Large intestine (tissue), 3 donors: ENCODE results near the gene DHRS12. TPM values are rescaled to one million over a fixed set of nuclear protein-coding genes. Genes with fewer than 3 reads are reported as not detected.
A peak's percentile ranks its signal among the peaks of the same experiment; 100 is the strongest.

Source experiments
- DNase-seq, 2 donors: peaks; one replicate each; pipeline versions ENCODE4 v3.0.0 to v3.0.0-alpha.2; 2013
- H3K27ac ChIP-seq: one replicate; pipeline ENCODE4 v1.5.1; 2013; ENCODE audit warnings: low read length
- H3K27me3 ChIP-seq: 2 replicates; pipeline ENCODE4 v1.6.1; 2013; ENCODE audit warnings: low read length; ENCODE audit not compliant: control insufficient read depth, insufficient read depth
- H3K36me3 ChIP-seq: 2 replicates; pipeline ENCODE4 v1.6.1; 2013; ENCODE audit warnings: low read length; ENCODE audit not compliant: control insufficient read depth, insufficient read depth
- H3K4me1 ChIP-seq: one replicate; pipeline ENCODE4 v1.6.1; 2013; ENCODE audit warnings: low read length; ENCODE audit not compliant: control insufficient read depth, insufficient read depth
- H3K4me3 ChIP-seq: one replicate; pipeline ENCODE4 v1.5.1; 2013; ENCODE audit warnings: low read length
- H3K9me3 ChIP-seq: one replicate; pipeline ENCODE4 v1.6.1; 2013; ENCODE audit warnings: mild to moderate bottlenecking, low read depth, low read length, moderate library complexity; ENCODE audit not compliant: control insufficient read depth
- WGBS: methylation state at CpG from one replicate; pipeline ENCODE4 v1.1.5; 2013; ENCODE audit warnings: low lambda C conversion rate; ENCODE audit not compliant: insufficient coverage; 5-methylcytosine and 5-hydroxymethylcytosine counted together
- polyA plus RNA-seq: library from polyadenylated mRNA; unstranded; fragments of 120-200 nt; gene quantifications from one replicate; pipeline ENCODE4 v1.2.1, GENCODE V29; 2013

DHRS12 gene
- polyA plus RNA-seq, 1 donor: 19.3 TPM

- no CpG with 5 or more reads among the region's 2 CpGs for WGBS
- Histone ChIP-seq H3K36me3 (peaks cover 16% of the 10 kb centered on the region), H3K27me3 (no peaks in the 10 kb centered on the region), H3K27ac (no peak overlapping the region), H3K4me3 (no peak overlapping the region), H3K4me1 (peaks cover 16% of the 10 kb centered on the region), H3K9me3 (no peaks in the 10 kb centered on the region)
- no peak for DNase-seq
These were observed 40.5 kb downstream of the DHRS12 start for GRCh38 chr13:51763486-51763885.

DNA sequence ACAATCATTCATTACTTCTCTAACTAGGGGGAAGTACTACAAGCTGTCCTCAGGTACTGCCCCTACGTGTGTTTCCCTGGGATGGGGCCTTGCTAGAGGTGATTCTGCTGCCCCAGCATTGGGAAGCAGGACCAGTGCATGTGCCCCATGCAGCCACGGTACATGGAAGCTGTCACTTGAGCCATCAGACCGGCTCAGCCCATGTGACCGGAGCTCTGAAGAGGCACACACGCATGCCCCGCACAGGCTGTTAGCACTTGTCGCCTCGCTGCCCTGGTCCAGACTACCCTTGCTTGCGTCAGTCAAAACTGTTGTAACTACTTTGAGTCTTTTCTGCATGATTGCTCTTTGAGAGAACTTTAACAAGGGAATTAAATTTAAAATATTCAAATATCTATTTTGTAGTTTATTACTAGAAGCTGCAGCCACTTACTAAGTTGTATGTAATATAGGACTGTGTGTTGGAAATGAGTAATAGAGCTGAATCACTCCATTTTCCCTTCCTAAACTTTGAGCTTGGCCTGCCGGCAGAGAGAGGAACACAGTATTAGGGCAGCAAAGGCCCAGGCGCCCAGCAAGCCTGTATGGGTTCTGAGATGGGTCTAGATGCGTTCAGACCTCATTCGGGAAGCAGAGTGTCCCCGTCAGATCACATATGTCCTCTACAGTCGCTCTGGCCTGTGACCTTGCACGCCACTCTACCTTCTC, 42.2 kb downstream of the DHRS12 start:
- H3K9me3 ChIP-seq: no peaks in the 10 kb centered on the region
- H3K27me3 ChIP-seq: no peaks in the 10 kb centered on the region
- H3K4me1 ChIP-seq: peaks cover 16% of the 10 kb centered on the region
- no peak overlapping the region for H3K4me3 ChIP-seq
- WGBS: 100% methylated on average over 1 of the region's 16 CpGs
- peaks cover 12% of the 10 kb centered on the region for H3K36me3 ChIP-seq
- DNase-seq: no peak
- no peak overlapping the region for H3K27ac ChIP-seq

- Histone ChIP-seq H3K4me1 (peaks cover 16% of the 10 kb centered on the region), H3K27me3 (no peaks in the 10 kb centered on the region), H3K27ac (no peak overlapping the region), H3K9me3 (no peaks in the 10 kb centered on the region), H3K36me3 (peaks cover 18% of the 10 kb centered on the region), H3K4me3 (no peak overlapping the region)
- no peak for DNase-seq
- 77% methylated on average over 4 of the region's 12 CpGs for WGBS
These were observed 43.4 kb downstream of the DHRS12 start for GRCh38 chr13:51760592-51760991.

DNA sequence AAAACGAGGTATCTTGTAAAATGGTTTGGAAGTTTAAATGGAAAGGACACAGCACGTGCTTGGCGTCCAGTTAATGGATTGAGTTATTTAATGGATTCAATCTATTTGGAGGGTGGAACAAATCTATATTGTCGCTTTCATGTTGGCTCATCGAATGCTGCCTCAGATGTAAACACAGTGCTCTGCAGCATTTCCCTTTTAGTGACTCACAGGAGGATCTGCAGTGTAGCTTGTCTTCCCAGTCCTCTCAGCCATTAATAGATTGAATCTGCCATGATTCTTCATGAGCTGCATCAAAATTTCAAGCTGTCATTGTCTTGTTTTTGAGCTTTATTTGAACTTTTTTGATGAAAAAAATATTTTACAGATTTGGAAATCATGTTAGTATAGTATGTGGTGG, 44.7 kb downstream of the DHRS12 start:
- Histone ChIP-seq H3K9me3 (no peaks in the 10 kb centered on the region), H3K27ac (no peak overlapping the region), H3K27me3 (no peaks in the 10 kb centered on the region), H3K4me3 (no peak overlapping the region), H3K4me1 (peaks cover 4% of the 10 kb centered on the region), H3K36me3 (peaks cover 18% of the 10 kb centered on the region)
- DNase-seq: no peak
- no CpG with 5 or more reads among the region's 5 CpGs for WGBS

DNA sequence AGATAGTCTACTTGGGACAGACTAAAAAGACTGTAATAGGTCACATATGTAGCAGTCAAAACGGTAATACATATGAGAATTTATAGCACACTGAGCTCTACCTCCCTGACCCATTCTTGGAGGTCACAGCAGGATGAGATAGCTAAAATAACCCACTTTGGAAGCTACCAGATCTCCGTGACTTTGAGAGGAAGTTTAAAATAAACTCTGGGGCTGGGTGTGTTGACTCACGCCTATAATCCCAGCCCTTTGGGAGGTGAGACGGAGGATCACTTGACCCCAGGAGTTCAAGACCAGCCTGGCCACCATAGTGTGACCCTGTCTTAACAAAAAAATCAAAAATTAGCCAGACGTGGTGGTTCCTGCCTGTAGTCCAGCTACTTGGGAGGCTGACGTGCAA, 45.3 kb downstream of the DHRS12 start:
- whole genome bisulfite sequencing: 80% methylated on average over 1 of the region's 6 CpGs
- peaks cover 18% of the 10 kb centered on the region for H3K36me3 ChIP-seq
- H3K27me3 ChIP-seq: no peaks in the 10 kb centered on the region
- no peak overlapping the region for H3K27ac ChIP-seq
- H3K4me3 ChIP-seq: no peak overlapping the region
- no peaks in the 10 kb centered on the region for H3K4me1 ChIP-seq
- no peaks in the 10 kb centered on the region for H3K9me3 ChIP-seq
- no peak for DNase-seq

DNA sequence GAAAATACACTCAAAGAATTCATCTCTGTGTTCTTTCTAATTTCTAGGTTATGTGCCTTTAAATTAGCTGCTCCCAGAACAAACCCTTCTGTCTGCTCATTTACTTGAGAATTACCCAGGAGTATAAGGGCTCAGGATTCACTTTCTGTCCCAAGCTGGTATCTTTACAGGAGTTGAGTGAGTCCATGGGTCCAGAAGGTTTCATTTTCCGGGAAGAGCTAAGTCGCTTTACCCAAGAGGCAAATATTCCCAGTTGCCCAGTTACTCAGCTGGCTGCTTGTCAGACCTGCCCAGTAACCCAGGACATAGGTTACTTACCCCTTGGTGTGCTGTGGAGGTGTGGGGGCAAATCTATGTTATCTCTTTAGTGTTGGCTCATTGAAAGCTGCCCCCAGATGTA, 47.3 kb downstream of the DHRS12 start:
- H3K4me1 ChIP-seq: no peaks in the 10 kb centered on the region
- no peak overlapping the region for H3K27ac ChIP-seq
- H3K4me3 ChIP-seq: no peak overlapping the region
- H3K27me3 ChIP-seq: no peaks in the 10 kb centered on the region
- no peaks in the 10 kb centered on the region for H3K9me3 ChIP-seq
- WGBS: no CpG with 5 or more reads among the region's 2 CpGs
- DNase-seq: peak; percentile 48 to 79
- H3K36me3 ChIP-seq: peaks cover 18% of the 10 kb centered on the region

- WGBS: 100% methylated on average over 1 of the region's 9 CpGs
- H3K9me3 ChIP-seq: peaks cover 8% of the 10 kb centered on the region
- peaks cover 3% of the 10 kb centered on the region for H3K36me3 ChIP-seq
- H3K4me3 ChIP-seq: no peak overlapping the region
- no peak overlapping the region for H3K27ac ChIP-seq
- DNase-seq: no peak
- H3K27me3 ChIP-seq: no peaks in the 10 kb centered on the region
- H3K4me1 ChIP-seq: no peaks in the 10 kb centered on the region
These were observed 56.2 kb downstream of the DHRS12 start for GRCh38 chr13:51747438-51748434.

DNA sequence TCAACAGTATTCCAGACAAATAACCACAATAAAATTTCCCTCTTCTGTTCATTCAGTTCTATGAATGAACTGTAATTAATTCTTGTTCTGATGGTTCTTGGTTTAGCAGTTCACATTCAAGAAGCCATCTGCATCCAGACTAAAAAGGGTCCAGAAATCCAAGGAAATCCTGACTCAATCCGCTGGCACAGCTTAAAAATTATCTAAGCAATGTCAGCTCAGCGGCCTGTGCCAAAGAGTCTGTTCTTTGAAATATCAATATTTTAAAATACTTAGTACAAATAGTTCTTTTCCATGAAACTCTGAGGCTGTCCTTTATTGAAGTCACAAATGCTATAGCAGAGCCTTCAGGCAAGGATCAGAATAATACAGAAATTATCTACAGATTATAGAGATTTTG, 57.2 kb downstream of the DHRS12 start:
- peaks cover 3% of the 10 kb centered on the region for H3K36me3 ChIP-seq

GRCh38 chr13:51745243-51745642, 58.7 kb downstream of the DHRS12 start:
- Histone ChIP-seq H3K9me3 (peaks cover 8% of the 10 kb centered on the region), H3K4me1 (no peaks in the 10 kb centered on the region), H3K36me3 (peaks cover 3% of the 10 kb centered on the region), H3K27me3 (no peaks in the 10 kb centered on the region), H3K27ac (no peak overlapping the region), H3K4me3 (no peak overlapping the region)
- WGBS: 83% methylated on average over 1 of the region's 2 CpGs
- no peak for DNase-seq

More for the DNA sequence above, 57.2 kb downstream of the DHRS12 start:
- H3K9me3 ChIP-seq: peaks cover 8% of the 10 kb centered on the region
- no peaks in the 10 kb centered on the region for H3K27me3 ChIP-seq
- no peak overlapping the region for H3K27ac ChIP-seq
- DNase-seq: no peak
- H3K4me3 ChIP-seq: no peak overlapping the region
- no peaks in the 10 kb centered on the region for H3K4me1 ChIP-seq
- no CpG with 5 or more reads among the region's 2 CpGs for WGBS

- no peak for DNase-seq
- Histone ChIP-seq H3K4me1 (no peaks in the 10 kb centered on the region), H3K9me3 (no peaks in the 10 kb centered on the region), H3K4me3 (no peak overlapping the region), H3K36me3 (no peaks in the 10 kb centered on the region), H3K27ac (no peak overlapping the region), H3K27me3 (no peaks in the 10 kb centered on the region)
- WGBS: 100% methylated on average over 2 of the region's 2 CpGs
These were observed 61.4 kb downstream of the DHRS12 start for GRCh38 chr13:51742611-51743010.
